RPMI7951 (cell line): ENCODE results near the gene C7orf25. TPM values are rescaled to one million over a fixed set of nuclear protein-coding genes. Genes with fewer than 3 reads are reported as not detected.
A peak's percentile ranks its signal among the peaks of the same experiment; 100 is the strongest.

Experiments
- DNase-seq: peaks from one replicate; pipeline ENCODE4 v3.0.0-alpha.2; 2012; ENCODE audit warnings: low read depth
- total RNA-seq: library from RNA; depleted of rRNA; stranded (reverse); fragments of >200 nt; shearing (Covaris generic); gene quantifications from 2 replicates; pipeline ENCODE4 v1.2.3, GENCODE V29; 2014; rRNA removed

Gene C7orf25
- total RNA-seq, 1 experiment from 2014 or later = 6.1 TPM

DNA sequence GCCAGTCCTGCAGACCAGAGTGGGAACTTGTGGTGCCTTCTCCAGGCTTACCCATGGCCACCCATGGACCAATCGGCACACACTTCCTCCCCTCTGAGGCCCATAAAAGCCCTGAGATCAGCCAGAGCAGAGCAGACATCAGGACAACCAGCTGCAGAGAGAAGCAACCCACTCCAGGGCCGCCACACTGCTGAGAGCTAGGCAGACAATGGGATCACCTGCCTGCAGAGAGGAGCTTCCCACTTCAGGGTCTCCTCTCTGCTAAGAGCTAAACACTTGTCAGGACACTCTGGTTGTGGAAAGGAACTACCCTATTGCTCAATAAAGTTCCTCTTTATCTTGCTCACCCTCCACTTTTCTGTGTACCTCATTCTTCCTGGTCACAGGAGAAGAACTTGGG, 34.0 kb downstream of the C7orf25 start:
- no peak for DNase-seq

DNA sequence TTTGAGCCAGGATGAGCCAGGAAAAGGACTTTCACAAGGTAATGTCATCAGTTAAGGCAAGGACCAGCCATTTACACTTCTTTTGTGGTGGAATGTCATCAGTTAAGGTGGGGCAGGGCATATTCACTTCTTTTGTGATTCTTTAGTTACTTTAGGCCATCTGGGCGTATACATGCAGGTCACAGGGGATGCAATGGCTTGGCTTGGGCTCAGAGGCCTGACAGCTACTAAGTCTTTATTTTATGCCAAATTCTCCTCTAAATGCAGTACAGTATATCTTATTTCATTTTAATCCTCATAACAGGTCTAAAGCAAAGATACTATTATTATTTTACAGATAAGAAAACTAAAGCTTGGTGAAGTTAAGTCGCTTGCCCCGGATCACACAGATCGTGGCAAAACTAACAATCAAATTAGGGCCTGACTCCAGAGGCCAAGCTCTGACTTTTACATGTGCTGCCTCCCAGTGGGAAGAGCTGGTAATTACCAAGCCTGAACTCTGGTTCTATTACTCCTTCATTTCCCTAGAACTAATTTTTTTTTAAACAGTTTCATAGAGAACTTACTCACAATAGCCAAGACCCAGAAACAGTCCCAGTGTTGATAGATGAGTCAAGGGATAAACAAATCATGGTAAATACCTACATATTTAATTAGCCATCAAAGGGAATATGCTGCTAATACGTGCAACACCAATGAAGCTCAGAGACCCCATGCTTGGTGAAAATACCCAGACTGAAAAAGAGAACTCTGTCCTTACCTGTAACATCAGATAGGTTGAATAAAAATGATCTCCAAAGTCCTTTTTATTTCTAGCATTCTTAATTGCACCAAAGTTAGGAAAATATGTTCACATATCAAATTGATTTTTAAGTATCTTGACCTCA, 35.4 kb downstream of the C7orf25 start:
- peak; percentile 62 for DNase-seq

DNA sequence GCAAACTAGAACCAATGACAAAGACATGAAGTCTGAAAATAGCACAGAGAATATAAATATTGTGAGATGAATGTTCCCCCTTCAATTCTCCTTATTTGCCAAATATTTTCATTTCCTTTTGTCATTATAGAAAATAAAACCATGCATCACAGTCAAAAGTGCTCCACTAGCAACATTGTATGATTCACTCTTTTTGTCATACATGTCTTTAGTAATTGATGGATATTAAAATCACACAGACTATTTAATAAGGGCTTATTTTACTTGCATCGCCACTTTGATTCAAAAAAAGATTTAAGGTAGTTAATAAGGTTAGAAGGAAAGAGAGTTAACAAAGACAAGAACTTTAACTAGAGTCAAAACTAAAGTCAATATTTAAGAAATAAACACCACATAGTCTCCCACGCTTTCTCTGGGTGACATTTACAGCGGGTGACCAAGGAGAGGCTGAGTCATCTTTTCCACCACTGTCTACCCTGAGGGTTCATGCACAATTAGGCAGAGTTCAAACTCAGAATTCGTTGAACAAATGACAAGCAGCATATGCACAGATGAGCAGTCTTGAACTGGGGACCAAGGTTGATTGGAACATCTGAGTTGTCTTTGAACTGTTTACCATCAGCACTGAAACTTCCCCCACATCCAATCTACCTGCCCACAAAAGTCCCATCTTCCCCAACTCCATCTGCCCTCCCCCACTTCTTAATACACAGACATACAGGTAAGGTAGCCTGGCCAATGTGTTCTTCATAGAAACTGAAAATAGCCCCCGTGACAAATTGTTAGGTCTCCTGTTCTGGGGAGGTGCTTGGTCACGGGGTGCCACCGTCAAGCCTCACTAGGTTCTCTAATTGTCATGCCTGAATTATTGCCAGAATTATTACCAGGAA, 42.5 kb downstream of the C7orf25 start:
- DNase-seq = peak; percentile 84

DNA sequence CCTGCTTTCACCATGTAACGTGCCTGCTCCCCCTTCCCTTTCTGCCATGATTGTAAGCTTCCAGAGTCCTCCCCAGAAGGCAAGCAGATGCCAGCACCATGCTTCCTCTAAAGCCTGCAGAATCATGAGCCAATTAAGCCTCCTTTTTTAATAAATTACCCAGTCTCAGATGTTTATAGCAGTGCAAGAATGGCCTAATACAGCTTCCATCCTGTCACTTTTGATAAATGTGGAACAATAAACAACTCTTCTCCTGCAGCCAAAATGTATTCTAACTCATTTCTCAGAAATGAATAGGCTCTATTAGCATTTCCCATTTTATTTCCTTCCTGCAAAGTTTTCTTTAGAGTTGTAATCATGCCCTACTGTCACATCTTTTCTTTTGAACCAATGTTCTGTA, 43.4 kb downstream of the C7orf25 start:
- DNase-seq = no peak

Other genes with a start within 250 kb of the C7orf25 start
- gene PSMA2, start 20.1 kb upstream of the C7orf25 start, total RNA-seq = 428 and 438 TPM in 2 replicates
- gene MRPL32, start 20.3 kb upstream of the C7orf25 start, total RNA-seq = 85.3 and 88.1 TPM in 2 replicates
- gene HECW1, start 200.6 kb upstream of the C7orf25 start, total RNA-seq = 12.9 and 18.3 TPM in 2 replicates